ENCODE measurements around the gene DACT3.

The DACT3 gene

DNA sequence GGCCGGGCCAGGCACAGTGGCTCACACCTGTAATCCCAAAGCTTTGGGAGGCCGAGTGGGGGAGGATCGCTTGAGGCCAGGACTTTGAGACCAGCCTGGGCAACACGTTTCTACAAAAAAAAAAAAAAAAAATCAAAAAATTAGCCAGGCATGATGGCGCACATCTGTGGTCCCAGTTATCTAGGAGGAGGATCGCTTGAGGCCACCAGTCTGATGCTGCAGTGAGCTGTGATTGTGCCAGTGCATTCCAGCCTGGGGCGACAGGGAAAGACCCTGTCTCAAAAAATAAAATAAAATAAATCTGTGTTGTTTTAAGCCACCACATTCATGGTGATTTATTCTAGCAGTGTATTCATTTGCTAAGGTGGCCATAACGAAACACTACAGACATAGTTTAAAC, 4.1 kb upstream of the DACT3 start:
- no peak for DNase-seq (ENCODE audit: low read depth, low spot score)

DNA sequence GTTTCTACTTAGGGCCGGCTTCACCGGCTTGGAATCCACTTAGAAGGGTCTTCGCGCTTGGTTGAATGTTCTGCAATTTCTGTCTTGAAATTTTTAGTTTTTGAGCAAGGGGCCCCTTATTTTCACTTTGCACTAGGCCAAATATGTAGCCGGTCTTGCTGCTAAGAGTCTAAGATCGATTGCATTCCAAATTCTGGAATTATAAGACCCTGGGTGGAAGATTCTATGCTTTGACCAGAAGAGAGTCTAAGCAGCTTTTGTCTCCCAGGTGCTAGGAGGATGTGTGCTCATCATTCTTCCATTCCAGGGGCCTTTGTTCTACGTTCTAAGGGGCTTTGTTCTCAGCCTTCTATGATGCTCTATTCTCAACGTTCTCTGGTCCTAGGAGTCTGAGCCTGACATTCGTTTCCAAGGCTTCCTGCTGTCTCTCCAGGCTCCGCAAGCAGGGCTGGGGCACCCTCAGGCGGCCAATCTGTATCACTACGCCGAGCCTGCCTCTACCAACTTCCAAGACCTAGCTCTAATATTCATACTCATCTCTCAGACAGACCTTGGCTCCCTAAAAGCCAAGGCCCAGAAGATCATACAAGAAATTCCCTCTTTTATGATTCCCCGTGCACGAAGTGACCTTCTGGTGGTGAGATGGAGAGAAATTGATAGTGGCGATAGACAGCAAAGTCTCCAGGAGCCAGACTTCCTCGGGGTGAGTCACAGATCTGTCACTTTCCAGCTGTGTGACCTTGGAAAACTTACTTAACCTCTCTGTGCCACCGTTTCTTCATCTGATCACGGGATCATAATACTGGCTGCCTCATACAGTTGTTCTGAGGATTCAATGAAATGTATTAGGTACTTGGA, 982 bp upstream of the DACT3 start:
- DNase-seq (ENCODE audit: low read depth, low spot score), result peak; percentile 75

DNA sequence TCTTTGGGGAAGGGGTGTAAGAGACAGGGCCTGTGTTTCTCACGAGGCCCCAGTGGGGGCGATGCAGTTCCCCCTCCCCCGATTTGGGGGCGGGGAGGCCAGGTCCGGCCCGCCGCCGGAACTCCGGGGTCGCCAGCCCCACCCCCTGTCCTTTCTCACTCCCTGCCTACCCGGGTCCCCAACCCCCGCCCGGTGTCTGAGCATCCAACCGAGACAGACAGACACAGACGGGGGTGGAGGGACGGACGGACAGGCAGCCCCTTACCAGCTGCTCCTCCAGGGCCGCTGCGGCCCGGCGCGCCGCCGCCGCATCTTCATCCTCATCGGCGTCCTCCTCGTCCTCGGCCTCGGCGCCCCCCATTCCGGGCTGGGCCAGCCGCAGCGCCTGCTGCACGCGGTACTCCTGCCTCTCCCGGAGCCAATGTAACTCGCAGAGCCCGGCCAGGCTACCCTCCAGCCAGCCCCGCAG, 397 bp downstream of the DACT3 start:
- DNase-seq (ENCODE audit: low read depth, low spot score), result no peak

DNA sequence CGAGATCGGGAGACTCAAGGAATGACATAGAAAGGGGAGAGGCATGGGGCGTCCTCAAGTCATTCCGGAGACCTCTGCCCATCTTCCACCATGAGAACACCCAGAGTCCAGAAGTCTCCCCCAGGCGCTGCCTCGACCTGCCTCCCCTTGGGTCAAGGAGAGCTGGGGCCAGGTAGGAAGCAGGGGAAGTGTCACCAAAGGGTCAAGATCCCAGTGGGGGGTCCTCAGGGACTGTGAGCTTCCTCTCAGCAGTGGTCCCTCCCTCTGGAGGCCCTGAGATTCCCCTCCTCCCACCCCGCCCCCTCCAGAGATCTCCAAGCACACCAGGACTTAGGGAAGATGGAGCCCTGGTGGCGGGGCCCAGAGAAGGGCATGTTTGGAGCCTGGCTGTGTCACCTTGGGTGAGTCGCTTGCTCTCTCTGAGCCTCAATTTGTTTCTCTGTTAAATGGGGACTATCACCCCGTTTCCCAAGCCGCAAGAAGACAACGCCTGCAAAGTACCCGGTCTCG, 919 bp downstream of the DACT3 start:
- no peak for DNase-seq (ENCODE audit: low read depth, low spot score)

DNA sequence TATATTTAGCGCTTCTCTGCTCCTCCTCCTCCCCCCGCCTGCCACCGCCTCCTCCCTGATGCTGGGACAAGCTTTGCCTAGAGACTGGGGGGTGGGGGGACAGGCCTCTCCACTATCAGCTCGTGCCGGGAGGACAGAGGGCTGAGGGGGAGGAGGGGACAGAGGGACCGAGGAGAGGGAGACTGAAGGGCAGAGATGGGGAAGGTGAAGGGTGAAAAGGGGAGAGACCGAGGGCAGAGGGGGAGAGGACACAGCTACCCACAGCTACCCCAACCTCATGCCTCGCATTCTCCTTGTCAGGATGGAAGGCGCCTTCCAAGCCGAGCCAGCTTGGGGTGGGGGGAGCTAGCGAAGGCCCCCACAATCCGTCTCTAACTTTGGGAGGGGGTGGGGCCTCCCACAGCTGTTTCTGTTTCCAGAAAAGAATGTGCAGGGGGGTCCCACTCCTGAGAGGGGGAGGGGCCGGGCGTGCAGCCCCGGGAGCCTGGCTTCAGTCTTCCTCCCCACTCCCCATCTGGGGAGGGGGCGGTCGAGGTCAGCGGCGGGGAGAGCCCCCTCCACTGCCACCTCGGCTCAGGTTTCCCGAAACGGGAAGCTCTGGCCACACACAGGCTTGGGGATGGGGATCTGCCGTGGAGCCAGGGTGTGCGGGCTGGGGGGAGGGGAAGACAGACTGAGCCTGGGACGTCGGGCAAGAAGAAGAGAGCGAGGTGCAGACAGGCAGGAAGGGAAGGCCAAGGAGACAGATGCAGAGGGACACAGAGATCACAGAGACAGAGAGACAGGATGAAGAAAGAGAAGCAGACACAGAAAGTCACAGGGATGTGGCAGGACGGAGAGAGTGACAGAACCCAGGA, 1.6 kb downstream of the DACT3 start:
- no peak for DNase-seq (ENCODE audit: low read depth, low spot score)

DNA sequence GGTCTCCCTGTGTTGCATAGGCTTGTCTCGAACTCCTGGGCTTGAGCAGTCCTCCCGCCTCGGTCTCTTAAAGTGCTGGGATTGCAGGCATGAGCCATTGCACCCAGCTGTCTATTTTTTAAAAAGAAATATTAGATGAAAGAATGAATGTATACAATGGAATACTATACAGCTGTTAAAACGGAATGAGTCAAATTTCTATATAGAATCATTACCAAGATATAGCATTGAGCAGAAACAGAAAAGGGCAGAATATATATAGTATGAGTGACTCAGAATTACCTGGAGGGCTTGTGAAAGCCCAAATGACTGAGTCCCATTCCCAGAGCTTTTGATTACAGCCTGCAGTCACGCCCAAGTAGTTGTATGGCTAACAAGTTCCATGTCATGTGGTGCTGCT, 4.4 kb downstream of the DACT3 start:
- DNase-seq (ENCODE audit: low read depth, low spot score), result no peak

DNA sequence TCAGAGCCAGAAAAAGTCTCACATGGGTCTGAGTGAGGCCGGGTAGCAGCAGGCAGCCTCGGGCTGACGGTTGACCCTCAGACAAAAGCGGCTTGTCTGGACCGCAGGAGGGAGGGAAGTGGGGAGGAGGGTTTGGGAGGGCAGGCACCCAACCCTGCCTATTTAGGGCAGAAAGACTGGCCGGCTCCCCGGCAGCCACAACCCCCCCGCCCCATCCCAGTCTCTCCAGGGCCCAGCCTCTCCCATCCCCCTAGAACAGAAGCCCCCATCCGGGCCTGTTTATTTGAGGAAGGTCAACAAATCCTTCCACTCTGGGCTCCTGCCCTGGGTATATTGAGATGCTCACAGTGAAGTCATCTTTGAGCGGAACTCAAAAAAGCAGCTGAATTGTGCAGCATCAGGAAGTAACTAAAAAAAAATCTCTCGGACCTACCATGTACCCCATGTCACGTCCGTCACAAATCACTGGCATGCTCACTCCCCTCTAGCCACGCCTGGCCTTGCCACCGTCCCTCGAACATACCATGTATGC, 6.3 kb downstream of the DACT3 start:
- DNase-seq (ENCODE audit: low read depth, low spot score), result no peak

DNA sequence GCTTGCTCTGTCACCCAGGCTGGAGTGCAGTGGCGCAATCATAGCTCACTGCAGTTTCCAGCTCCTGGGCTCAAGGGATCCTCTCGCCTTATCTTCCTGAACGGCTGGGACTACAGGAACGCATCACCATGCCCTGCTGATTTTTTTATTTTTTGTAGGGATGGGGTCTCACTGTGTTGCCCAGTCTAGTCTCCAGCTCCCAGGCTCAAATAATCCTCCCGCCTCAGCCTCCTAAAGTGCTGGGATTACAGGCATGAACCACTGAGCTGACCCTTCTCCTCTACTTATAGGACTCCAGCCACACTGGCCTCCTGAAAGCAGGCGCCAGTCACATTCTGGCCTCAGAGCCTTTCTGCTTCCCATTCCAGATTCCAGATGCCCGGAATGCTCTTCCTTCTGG, 10.5 kb downstream of the DACT3 start:
- no peak for DNase-seq (ENCODE audit: low read depth, low spot score)

DNA sequence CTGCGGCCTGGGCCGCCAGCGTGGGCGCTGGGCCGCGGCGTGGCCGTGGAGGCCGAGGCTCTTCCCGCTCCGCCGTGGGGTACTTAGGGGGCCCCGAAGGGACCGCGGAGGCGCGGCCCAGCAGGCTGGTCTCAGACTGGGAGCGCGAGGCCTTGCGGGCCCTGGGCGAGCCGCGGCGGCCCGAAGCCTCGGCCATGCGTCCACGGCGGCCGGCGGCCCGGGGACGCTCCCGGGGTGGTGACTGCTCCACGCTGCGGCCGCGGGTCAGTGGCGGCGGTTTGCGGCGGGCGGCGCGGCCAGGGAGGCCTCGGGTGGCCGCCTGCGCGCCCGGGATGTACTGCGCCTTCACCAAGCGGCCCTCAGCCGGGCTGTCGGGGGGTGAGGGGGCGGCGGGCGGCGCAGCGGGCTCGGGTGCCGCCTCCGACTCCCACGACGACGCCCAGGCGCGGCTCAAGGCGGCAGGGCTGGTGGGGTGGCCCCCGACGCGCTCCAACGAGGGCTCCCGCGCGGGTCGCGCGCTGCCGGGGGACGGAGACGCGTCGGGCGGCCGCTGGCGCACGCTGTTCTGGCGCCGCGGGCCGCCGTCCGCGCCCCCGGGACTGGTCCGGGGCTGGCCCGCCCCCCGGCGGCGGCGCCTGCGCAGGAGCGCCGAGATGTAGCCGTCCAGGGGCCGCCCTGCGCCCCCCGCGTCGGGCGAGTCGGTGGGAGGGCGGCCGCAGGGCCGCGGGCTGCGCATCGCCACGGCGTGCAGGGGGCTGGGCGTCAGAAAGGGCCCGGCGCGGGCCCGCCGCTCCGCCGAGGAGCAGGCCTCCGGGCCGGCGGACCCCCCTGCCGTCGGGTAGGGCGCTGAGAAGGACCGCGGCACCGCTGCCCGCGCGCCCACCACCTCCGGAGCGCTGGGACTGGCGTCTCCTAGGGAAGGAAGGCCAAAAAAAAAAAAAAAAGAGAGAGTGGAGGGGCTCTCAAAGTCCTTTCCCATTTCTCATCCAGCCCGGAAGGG, 11.7 kb downstream of the DACT3 start:
- no peak for DNase-seq (ENCODE audit: low read depth, low spot score)

DNA sequence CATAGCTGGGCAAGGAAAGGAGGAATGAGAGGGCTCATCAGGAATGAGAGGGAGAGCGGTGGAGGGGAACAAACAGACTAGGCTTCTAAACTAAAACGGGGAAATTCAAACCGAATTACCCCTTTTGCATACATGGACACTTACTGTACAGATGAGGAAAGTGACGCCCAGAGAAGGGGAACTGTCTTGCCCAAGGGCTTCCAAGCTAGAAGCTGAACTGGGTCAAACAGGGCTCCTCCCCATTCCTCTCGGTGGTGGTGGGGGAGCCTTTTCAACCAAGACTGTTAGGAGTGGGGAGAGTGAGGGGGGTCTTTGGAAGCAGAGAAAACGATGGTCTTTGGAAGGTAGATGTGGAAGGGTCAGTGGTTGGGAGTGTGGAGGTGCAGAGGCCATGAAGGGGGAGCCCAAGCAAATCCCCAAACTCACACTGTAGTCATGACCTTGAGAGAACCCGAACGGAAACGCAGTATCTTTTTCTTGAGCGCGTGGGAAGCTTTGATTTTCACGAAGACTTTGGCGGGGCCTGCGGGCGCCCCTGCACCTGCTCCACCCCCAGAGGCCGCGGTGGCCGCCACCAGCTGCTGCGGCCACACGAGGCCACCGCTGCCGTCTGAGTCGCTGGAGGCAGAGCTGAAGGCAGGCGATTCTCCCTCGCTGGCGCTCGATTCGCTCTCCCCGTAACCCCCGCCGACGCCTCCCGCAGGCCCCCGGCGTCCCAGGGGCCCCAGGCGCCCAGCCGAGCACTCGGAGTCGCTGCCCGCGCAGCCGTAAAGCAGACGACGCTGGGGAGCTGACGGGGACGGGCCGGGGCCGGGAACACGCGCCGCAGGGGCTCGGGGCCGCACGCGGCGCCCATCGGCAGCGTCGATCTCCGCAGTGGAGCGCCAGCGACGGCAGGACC, 12.7 kb downstream of the DACT3 start:
- DNase-seq (ENCODE audit: low read depth, low spot score), result no peak

DNA sequence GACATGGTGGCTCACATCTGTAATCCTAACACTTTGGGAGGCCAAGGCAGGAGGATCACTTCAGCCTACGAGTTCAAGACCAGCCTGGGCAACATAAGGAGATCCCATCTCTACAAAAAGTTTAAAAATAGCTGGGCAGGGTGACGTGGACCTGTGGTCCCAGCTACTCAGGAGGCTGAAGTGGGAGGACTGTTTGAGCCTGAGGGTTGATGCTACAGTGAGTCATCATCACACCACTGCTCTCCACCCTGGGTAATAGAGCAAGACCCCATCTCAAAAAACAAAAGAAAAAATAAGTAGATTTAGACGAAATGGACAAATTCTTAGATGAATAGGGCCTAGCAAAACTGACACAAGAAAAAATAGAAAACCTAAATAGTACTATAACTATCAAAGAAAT, 14.6 kb downstream of the DACT3 start:
- DNase-seq (ENCODE audit: low read depth, low spot score), result no peak

DNA sequence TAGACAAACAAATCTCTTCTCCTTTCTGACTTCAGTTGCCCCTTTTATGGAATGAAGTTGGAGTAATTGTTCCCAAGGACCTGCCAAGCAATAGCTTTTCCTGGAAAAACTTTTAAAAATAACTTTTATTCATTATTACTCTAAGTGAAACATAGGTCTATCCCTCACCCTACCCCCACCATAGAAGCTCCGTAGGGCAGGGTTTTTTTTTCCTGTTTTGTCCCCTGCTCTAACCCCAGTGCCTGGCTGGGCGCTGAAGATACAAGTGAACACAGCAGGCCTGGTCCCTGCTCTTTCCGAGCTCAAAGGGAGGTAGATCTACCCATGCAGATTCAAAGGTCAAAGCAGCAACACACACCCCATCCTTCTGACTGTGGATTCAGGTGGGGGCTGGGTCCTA, 16.3 kb downstream of the DACT3 start:
- no peak for DNase-seq (ENCODE audit: low read depth, low spot score)

DNA sequence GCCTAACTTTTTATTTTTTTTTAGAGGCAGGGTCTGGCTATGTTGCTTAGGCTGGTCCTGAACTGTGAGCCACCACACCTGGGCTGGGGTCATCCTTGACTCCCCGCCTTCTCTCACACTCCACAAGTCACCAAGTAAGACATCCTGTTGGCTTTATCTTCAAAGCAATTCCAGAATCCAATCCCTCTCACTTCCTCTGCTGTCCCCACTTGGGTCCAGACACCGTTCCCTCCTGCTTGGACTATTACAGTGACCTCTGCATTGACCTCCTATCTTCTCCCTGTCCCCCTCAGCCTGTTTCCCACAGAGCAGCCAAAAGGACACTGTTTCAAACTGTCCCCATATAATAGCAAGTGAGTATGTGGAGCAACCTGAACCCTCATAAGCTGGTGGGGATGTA, 20.3 kb downstream of the DACT3 start:
- no peak for DNase-seq (ENCODE audit: low read depth, low spot score)

DNA sequence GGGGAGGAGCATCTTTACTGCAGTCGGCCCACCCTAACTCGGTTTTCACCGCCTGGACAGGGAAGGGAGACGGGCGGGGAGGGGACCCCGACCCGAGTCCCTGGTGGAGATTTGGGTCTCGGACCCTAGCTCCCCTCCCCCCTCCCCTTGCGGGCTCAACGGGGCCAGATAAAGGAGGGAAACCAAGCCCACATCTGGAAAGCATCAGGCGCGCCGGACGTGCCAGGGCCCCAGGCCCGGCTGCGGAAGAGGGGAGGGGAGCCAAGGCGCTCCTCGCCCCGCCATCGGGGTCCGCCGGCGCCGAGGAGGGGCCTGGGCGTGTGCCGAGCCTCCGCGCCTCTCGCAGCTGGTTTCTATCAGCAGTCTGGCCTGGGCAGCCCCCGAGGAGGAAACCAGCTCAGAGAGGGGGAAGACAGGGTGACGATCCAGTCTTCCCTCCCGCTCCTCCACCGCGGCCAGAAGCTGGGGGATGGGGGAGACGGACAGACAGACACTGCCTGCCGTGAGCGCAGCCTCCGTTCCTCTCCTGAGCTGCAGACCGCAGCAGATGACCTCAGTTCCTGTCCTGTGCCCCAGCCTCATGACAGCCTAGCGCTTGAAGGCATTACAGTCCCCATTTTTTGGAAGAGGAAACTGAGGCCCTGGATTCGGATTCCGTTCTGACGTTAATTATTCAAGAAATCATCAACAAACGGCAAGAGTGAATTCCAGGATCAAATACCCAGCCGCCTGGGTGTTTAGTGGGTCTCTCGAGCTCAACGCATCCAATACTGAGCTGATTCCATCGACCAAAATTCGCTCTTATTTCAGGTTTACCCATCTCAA, 21.4 kb downstream of the DACT3 start:
- DNase-seq (ENCODE audit: low read depth, low spot score), result no peak

DNA sequence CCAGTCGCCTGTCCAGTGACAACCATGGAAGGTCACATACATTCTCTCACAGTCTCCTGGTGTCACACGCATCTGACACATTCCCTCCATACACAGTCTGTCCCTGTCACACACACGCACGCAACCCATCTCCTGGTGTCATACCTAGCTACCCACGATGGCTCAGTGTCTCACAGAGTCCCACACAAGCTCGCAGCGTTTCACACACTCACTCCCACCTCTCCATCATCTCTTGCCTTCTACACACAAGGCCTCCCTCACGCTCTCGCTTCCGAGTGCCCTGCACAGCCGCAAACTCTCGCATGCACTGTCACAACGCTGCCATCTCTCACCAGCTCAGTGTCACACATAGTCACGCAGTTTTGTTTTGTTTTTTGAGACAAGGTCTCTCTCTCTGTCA, 23.8 kb downstream of the DACT3 start:
- DNase-seq (ENCODE audit: low read depth, low spot score), result no peak

DNA sequence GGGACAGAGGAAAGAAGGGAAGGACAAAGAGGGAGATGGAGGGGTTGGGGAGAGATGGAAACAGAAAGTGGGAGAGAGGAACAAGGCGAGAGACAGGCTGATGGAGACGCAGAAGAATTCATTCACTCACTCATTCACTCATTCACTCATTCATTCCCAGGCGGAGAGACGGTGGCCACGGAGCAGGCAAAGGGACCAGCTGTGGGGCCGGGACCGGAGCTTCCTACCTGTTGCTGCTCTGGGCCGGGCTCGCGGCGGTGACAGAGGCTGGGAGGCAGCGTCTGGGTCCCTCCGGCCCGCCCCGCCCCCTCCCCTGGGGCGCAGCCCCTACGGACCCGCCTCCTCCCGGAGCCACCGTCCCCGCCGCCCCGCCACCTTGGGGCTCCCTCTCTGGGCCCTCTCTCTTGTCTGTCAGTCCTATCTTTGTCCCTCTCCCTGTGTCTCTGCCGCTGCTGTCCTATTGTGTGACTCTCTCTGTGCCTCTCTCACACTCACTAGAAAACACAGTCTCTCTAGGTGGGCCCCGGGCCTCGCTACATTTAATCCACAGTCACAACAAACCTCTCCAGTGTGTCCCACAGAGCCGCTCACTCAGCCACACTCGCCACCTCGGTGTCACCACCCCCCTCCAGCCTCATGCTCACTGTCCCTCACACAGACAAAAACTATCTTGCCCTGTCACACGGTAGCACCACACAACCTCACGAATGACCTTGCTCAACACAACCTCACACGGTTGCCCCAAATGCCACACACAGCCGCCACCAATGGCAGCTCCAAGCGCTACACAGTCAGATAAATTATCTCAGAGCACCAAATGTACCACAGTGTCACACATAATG, 24.8 kb downstream of the DACT3 start, which contains the start of gene GNG8:
Gene GNG8, minus strand, starts transcription at position 283 of the 842 bp plus-strand sequence. CDS start 1,520 bp downstream, outside the sequence.
- no peak for DNase-seq (ENCODE audit: low read depth, low spot score)

DNA sequence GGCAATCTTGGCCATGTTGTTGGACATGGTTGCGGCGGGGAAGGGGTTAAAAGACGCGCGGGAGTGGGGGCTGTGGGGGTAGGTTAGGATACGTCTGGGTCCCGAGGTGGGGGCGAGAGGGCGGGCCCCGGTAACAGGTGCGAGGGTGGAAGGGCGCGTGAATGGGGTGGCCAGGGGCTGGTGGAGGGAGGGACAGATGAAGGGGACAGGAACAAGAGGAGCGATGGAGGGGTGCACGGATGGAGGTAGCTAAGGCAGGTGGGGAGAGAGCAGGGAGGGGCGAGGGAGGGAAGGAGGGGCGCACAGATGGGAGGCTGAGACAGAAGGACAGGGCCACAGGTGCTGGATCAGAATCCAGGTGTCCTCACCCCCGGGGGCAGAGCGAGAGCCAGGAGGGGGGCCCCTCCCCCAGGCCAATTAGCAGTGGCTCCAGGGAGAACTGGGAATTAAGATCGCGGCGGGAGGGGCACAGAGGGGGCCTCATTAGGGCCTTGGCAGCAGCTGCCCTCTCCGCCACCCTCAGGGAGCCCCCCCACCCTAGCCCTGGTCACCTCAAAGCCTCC, 26.2 kb downstream of the DACT3 start:
- DNase-seq (ENCODE audit: low read depth, low spot score), result no peak

All from brain pericyte (primary cell).